Activated naive CD4-positive, alpha-beta T cell treated with anti-CD3 and anti-CD28 coated beads for 36 hours (primary cell): ENCODE data around the gene RASGEF1C. TPM values are rescaled to one million over a fixed set of nuclear protein-coding genes. Genes with fewer than 3 reads are reported as not detected.

Experiments used
- CTCF ChIA-PET: fragments of 350-600 bp; sonication (Branson Sonifier 250); formaldehyde crosslinking; loops from one replicate; lab custom pipeline; 2021; ENCODE audit warnings: antibody characterized with exemption; lab: Charles Lee
- DNase-seq: peaks from one replicate; pipeline ENCODE4 v3.0.0-alpha.2; 2020
- H3K27ac Mint-ChIP-seq: one replicate; pipeline ENCODE4 v1.8.0; 2021; ENCODE audit warnings: mild to moderate bottlenecking, mixed read lengths
- H3K27me3 Mint-ChIP-seq: one replicate; pipeline ENCODE4 v1.8.0; 2021; ENCODE audit warnings: low read depth, mixed read lengths
- H3K36me3 Mint-ChIP-seq: one replicate; pipeline ENCODE4 v1.8.0; 2021; ENCODE audit warnings: low read depth, mixed read lengths
- H3K4me1 Mint-ChIP-seq: one replicate; pipeline ENCODE4 v1.8.0; 2021; ENCODE audit warnings: low read depth, mixed read lengths
- H3K4me3 Mint-ChIP-seq: one replicate; pipeline ENCODE4 v1.8.0; 2021; ENCODE audit warnings: mild to moderate bottlenecking, moderate library complexity, mixed read lengths
- H3K9me3 Mint-ChIP-seq: one replicate; pipeline ENCODE4 v1.8.0; 2021; ENCODE audit warnings: mixed read lengths
- intact Hi-C: fragments of 100-400 bp; cut with micrococcal nuclease; formaldehyde crosslinking; loops from one replicate; pipeline ENCODE4 v1.15.1; 2023
- total RNA-seq, 2 experiments: library from RNA; stranded (reverse); gene quantifications; one replicate each; pipeline ENCODE4 v1.2.3, GENCODE V29; 2021

RASGEF1C gene
- total RNA-seq, 2 experiments from 2014 or later: not detected

DNA sequence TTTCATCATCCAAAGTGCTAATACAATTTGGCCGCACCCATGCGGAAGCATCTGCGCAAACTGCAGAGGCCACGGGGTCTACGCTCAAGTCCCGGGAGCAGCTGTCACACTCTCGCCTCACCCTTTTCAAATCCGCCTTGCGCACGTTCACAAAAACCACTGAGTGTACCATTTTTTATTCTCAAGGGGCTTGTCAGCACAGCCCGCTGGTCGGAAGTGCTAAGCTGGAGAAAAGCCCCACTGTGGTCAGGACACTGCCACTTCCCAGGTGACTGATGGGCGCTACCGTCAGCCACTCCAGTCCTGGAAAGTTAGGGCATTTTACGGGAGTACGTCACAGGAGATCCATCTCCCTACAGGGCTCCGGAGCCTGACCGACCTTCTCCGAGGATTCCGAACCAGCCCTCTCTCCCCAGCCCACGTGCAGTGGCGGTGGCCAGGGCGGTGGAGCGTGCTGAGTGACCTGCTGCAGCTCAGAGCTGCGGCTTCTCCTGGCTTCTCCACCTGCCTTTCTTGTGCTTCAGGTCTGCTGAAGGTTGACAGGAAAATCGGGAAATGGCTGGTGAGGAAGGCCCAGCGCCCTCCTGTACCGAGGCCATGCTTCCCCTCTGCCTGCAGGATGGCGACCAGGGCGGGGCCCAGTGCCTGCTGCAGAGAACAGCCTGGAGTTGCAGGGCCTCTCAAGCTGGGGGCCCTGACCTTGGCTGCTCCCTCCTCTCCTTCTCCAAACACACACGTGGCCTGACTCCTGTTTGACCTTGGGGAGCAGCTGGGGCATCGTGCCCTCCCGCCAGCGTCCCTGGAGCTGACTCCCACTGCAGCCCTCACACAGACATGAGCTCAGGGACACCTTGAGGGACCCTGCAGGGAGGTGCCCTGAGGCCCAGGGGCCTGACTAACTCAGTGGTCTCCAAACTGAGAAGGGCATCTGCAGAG, 14.3 kb downstream of the RASGEF1C start:
- no peaks in the 10 kb centered on the region for H3K36me3 Mint-ChIP-seq
- no peaks in the 10 kb centered on the region for H3K9me3 Mint-ChIP-seq
- intact Hi-C loops: no loop called here
- peaks cover 5% of the 10 kb centered on the region for H3K27me3 Mint-ChIP-seq
- CTCF ChIA-PET: interaction anchor here (0.8 kb wide), 1 partner anchor 15 kb away, joined by 3 read pairs; no protein-coding TSS in a partner anchor
- no peak for DNase-seq
- H3K4me1 Mint-ChIP-seq: no peaks in the 10 kb centered on the region
- H3K4me3 Mint-ChIP-seq: no peak overlapping the region
- no peak overlapping the region for H3K27ac Mint-ChIP-seq

DNA sequence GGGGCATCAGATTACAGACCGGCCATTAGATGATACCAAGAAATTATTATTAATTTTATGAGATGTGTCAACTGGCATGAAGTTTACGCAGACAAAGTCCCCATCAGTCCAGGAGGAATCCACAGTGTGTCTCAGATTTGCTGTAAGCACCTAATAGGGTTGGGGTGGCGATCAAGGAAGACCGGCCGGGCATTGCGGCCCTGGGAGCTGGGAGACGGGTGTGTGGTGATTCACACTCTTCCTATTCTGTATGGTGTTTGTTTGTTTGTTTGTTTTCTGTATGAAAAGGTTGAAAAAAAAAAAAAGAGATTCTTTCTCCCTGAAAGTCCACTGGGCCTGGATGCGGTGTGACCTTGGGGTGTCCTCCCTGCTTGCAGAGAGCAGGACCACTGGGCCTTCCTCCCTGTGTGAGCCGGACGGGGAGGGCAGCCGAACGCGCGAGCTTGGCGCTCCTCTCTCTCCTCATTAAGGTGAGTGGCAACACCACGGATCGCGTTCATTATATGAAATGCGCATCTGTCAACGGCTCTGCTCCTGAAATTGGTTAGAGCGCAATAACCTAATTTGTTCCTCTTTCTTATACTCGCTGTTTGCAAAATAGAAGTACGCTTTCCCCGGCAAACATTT, 15.1 kb downstream of the RASGEF1C start:
- no peak overlapping the region for H3K27ac Mint-ChIP-seq
- no peak for DNase-seq
- no peak overlapping the region for H3K4me3 Mint-ChIP-seq
- no peaks in the 10 kb centered on the region for H3K9me3 Mint-ChIP-seq
- H3K36me3 Mint-ChIP-seq: no peaks in the 10 kb centered on the region
- intact Hi-C loops: no loop called here
- CTCF ChIA-PET: no interaction called here
- H3K4me1 Mint-ChIP-seq: no peaks in the 10 kb centered on the region
- H3K27me3 Mint-ChIP-seq: peaks cover 4% of the 10 kb centered on the region

DNA sequence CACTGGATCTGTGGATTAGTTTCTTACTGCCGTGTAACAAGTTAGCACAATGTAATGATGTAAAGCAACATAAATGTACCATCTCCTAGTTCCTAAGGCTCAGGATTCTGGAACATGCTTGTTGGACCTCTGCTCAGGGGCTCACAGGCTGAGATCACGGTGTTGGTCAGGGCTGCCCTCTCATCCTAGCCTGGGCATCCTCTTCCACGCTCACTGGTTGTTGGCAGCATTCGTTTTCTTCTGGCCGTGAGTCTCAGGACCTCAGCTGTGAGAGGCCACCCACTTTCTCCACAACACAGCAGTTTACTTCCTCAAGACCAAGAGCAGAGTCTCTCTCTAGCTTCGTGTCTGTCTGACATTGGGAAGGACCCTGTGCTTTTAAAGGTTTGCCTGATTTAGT, 17.3 kb downstream of the RASGEF1C start:
- Mint-ChIP-seq H3K27ac (no peak overlapping the region), H3K4me1 (no peaks in the 10 kb centered on the region), H3K4me3 (no peak overlapping the region), H3K36me3 (no peaks in the 10 kb centered on the region), H3K27me3 (no peaks in the 10 kb centered on the region), H3K9me3 (peaks cover 2% of the 10 kb centered on the region)
- CTCF ChIA-PET: interaction anchor here (1.5 kb wide), 1 partner anchor 17 kb away, joined by 3 read pairs; the partner anchor contains the start of gene RASGEF1C
- intact Hi-C loops: no loop called here
- no peak for DNase-seq

DNA sequence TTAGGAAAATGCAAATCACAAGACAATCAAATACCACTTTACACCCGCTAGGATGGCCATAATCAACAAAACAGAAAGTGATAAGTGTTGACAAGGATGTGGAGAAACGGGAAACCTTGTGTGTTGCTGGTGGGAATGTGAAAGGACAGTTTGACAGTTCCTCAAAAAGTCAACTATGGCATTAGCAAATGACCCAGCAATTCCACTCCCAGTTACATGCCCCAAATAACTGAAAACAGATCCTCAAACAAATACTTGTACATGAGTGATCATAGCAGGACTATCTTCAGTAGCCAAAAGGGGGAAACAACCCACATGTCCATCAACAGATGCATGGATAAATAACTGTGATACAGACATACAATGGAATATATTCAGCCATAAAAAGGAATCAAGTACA, 21.2 kb downstream of the RASGEF1C start:
- H3K4me3 Mint-ChIP-seq: no peak overlapping the region
- H3K9me3 Mint-ChIP-seq: peaks cover 3% of the 10 kb centered on the region
- no peaks in the 10 kb centered on the region for H3K4me1 Mint-ChIP-seq
- CTCF ChIA-PET: no interaction called here
- intact Hi-C loops: no loop called here
- no peak overlapping the region for H3K27ac Mint-ChIP-seq
- H3K36me3 Mint-ChIP-seq: no peaks in the 10 kb centered on the region
- no peak for DNase-seq
- no peaks in the 10 kb centered on the region for H3K27me3 Mint-ChIP-seq

DNA sequence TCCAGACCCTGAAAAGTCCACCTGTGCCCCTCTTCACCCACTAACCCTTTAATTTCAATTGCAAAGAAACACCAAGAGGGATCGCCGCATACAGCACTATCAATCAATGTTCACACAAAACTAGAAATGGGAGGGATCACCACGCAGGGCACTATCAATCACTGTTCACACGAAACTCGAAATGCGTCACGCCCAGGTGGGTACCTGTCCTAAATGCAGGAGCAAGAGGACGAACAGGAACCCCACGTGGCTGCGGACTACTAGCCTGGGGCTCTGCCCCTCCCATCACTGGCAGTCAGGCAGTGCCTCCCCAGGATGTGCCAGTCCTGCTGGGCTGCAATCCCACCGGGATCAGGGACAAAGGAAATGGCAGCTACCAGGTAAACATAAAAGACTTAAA, 28.2 kb downstream of the RASGEF1C start:
- no peaks in the 10 kb centered on the region for H3K9me3 Mint-ChIP-seq
- no peaks in the 10 kb centered on the region for H3K4me1 Mint-ChIP-seq
- no peak for DNase-seq
- no peak overlapping the region for H3K27ac Mint-ChIP-seq
- intact Hi-C loops: no loop called here
- H3K4me3 Mint-ChIP-seq: no peak overlapping the region
- CTCF ChIA-PET: no interaction called here
- peaks cover 3% of the 10 kb centered on the region for H3K27me3 Mint-ChIP-seq
- no peaks in the 10 kb centered on the region for H3K36me3 Mint-ChIP-seq

DNA sequence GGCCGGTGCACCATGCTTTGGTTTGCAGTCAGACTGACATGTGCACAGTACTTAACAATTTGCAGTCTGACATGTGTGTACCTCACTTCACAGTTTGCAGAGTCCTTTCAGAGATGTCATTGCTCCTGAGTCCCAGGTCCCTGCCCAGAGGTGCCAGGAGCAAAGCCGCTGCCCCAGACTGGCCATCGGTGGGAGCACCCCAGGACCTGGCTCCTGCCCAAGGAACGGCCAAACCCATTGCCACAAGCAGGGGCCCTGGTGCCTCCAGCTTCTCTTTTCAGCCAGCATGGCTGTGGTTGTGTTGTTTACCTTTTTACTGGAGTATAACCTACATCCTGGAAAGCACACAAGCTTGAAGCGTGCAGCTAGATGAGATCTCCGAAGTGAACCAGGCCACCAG, 28.6 kb downstream of the RASGEF1C start:
- no peak overlapping the region for H3K27ac Mint-ChIP-seq
- intact Hi-C loops: no loop called here
- DNase-seq: no peak
- H3K27me3 Mint-ChIP-seq: peaks cover 3% of the 10 kb centered on the region
- H3K4me3 Mint-ChIP-seq: no peak overlapping the region
- H3K9me3 Mint-ChIP-seq: no peaks in the 10 kb centered on the region
- CTCF ChIA-PET: no interaction called here
- no peaks in the 10 kb centered on the region for H3K36me3 Mint-ChIP-seq
- H3K4me1 Mint-ChIP-seq: no peaks in the 10 kb centered on the region

- CTCF ChIA-PET: interaction anchor here (0.5 kb wide), 1 partner anchor 94 kb away, joined by 3 read pairs; no protein-coding TSS in a partner anchor
- no peak for DNase-seq
- no peak overlapping the region for H3K4me3 Mint-ChIP-seq
- H3K27me3 Mint-ChIP-seq: peaks cover 3% of the 10 kb centered on the region
- no peaks in the 10 kb centered on the region for H3K9me3 Mint-ChIP-seq
- no peaks in the 10 kb centered on the region for H3K4me1 Mint-ChIP-seq
- H3K27ac Mint-ChIP-seq: no peak overlapping the region
- no peaks in the 10 kb centered on the region for H3K36me3 Mint-ChIP-seq
- intact Hi-C loops: no loop called here
Measured at GRCh38 chr5:180179442-180180420, 29.3 kb downstream of the RASGEF1C start.

GRCh38 chr5:180178531-180179441, 30.2 kb downstream of the RASGEF1C start:
- H3K27ac Mint-ChIP-seq: no peak overlapping the region
- CTCF ChIA-PET: interaction anchor here (0.5 kb wide), 1 partner anchor 93 kb away, joined by 3 read pairs; no protein-coding TSS in a partner anchor
- H3K36me3 Mint-ChIP-seq: no peaks in the 10 kb centered on the region
- H3K4me3 Mint-ChIP-seq: no peak overlapping the region
- no peak for DNase-seq
- intact Hi-C loops: no loop called here
- no peaks in the 10 kb centered on the region for H3K9me3 Mint-ChIP-seq
- H3K27me3 Mint-ChIP-seq: peaks cover 3% of the 10 kb centered on the region
- no peaks in the 10 kb centered on the region for H3K4me1 Mint-ChIP-seq

DNA sequence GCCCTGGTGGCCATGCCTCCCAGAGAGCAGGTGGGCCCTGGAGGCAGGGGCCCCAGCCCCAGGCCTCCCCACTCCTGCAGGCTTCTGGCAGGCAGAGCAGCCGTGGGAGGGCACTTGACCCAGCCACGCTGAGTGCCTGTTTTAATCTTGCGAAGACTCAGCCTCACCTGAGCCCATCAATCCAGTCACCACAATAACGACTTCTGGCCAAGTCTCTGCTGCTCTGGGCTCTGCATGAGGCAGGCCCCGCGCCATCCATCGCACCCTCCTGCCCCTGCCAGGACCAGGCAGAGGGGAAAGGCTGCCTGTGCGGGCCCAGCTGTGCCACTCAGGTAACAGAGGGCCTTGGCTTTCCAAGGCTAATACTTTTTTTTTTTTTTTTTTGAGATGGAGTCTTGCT, 32.8 kb downstream of the RASGEF1C start:
- H3K9me3 Mint-ChIP-seq: no peaks in the 10 kb centered on the region
- CTCF ChIA-PET: no interaction called here
- no peak overlapping the region for H3K4me3 Mint-ChIP-seq
- H3K36me3 Mint-ChIP-seq: no peaks in the 10 kb centered on the region
- no peaks in the 10 kb centered on the region for H3K4me1 Mint-ChIP-seq
- intact Hi-C loops: no loop called here
- DNase-seq: no peak
- H3K27ac Mint-ChIP-seq: no peak overlapping the region
- H3K27me3 Mint-ChIP-seq: peaks cover 3% of the 10 kb centered on the region

DNA sequence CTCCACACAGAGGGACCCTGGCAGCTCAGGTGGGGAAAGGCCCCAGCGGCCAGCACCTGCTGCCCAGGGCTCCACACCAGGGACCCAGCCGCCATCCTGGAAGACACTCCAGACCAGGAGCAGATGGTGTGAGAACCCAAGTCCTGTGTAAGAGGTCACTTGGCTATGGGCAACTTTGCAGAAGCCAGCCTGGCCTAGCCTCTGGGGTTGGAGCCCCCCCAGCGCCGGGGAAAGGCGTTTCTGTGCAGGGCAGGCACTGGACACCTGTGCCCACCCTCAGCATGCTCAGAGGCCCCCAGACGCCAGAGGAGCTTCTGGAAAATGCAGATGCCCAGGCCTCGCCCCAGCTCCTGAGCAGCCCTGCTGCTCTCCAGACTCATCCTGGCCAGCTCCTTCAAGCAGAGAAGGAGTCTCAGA, 34.0 kb downstream of the RASGEF1C start:
- Mint-ChIP-seq H3K9me3 (no peaks in the 10 kb centered on the region), H3K36me3 (no peaks in the 10 kb centered on the region), H3K27ac (no peak overlapping the region), H3K27me3 (peaks cover 3% of the 10 kb centered on the region), H3K4me3 (no peak overlapping the region), H3K4me1 (no peaks in the 10 kb centered on the region)
- DNase-seq: no peak
- CTCF ChIA-PET: no interaction called here
- intact Hi-C loops: no loop called here

DNA sequence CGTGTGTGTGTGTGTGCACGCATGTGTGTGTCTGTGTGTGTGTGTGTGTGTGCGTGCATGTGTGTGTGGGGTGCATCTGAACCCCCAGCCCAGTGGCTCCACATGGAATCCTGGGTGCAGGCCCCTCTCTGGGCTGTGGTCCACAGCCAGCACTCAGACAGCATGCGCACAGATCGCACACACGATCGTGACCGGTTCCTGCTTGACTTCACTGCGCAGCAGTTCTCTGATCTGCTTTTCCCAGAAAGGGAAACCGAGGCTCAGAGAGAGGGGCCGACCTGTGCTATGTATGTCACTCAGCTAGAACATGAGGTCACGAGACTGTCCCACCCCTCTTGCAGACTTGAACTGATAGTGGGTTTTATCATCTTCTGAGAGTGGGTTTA, 34.4 kb downstream of the RASGEF1C start:
- Mint-ChIP-seq H3K27ac (no peak overlapping the region), H3K4me3 (no peak overlapping the region), H3K4me1 (no peaks in the 10 kb centered on the region), H3K9me3 (no peaks in the 10 kb centered on the region), H3K36me3 (no peaks in the 10 kb centered on the region), H3K27me3 (peaks cover 1% of the 10 kb centered on the region)
- intact Hi-C loops: no loop called here
- CTCF ChIA-PET: no interaction called here
- no peak for DNase-seq
